Vagina (tissue), 2 donors: ENCODE measurements around the gene NOX1.

Experiments
- CTCF ChIP-seq, 3 experiments: fragments of 450-650 bp in 2 of 3; fragments of 200-600 bp in 1 of 3; sonication (generic) in 1 of 3; IDR thresholded peaks; one replicate each; pipeline ENCODE4 v1.5.1; 2017 to 2019; ENCODE audit warnings: antibody characterized with exemption in 3 of 3, mild to moderate bottlenecking in 2 of 3, moderate library complexity in 2 of 3
- POLR2A ChIP-seq, 2 donors: fragments of 450-650 bp; IDR thresholded peaks; one replicate each; pipeline ENCODE4 v1.6.1; 2017; ENCODE audit warnings: antibody characterized with exemption in 2 of 2, mild to moderate bottlenecking in 2 of 2, moderate library complexity in 2 of 2
- POLR2AphosphoS5 ChIP-seq, 2 donors: sonication (generic); formaldehyde crosslinking; IDR thresholded peaks; one replicate each; pipeline ENCODE4 v1.9.0; 2017; ENCODE audit warnings: antibody characterized with exemption in 2 of 2, mild to moderate bottlenecking in 2 of 2, low read depth in 1 of 2; ENCODE audit not compliant: insufficient read depth in 1 of 2

- TF ChIP-seq POLR2A (IDR thresholded peaks at IDR 0.05) = no peak
- TF ChIP-seq CTCF (IDR thresholded peaks at IDR 0.05) = no peak
- no peak for TF ChIP-seq POLR2AphosphoS5 (IDR thresholded peaks at IDR 0.05; ENCODE audit: insufficient read depth in 1 of 2, low read depth in 1 of 2)
Observed at GRCh38 chrX:100812216-100813158, 61.7 kb downstream of the NOX1 start.
